ENCODE data around the gene HAPLN3. TPM values are rescaled to one million over a fixed set of nuclear protein-coding genes. Genes with fewer than 3 reads are reported as not detected.

HAPLN3 gene
- total RNA-seq, 1 donor from 2014 or later = 9.8 TPM

DNA sequence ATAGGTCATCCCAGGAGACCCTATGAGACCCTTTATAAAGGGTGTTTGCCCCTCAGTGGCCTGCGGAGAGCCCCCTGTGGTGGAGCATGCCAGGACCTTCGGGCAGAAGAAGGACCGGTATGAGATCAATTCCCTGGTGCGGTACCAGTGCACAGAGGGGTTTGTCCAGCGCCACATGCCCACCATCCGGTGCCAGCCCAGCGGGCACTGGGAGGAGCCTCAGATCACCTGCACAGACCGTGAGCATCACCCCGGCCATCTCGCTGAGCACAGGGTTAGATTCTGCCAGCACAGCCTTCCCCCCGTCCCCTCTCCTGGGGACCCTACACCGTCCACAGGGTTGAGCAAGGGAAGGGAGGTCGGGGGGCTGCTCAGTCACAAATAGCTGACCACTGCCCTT is 21.6 kb downstream of the HAPLN3 start:
- intact Hi-C loops (cut with DNase I) = no loop called here
- DNase-seq (ENCODE audit: low spot score) = no peak

DNA sequence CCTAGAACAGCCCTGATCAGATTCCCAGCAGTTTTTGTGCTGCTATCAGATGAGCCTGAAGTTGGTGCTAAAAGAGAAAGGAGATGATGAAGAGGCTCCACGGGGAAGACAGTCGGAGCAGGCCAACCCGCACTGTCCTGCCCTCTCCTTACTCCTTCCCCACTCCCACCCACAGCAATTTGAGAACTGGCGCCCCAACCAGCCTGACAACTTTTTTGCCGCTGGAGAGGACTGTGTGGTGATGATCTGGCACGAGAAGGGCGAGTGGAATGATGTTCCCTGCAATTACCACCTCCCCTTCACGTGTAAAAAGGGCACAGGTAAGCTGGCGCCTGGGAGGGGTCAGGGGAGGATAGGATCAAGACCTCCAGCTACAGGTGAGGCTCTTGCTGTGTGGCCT is 22.6 kb downstream of the HAPLN3 start:
- DNase-seq (ENCODE audit: low spot score) = no peak
- intact Hi-C loops (cut with DNase I) = no loop called here

DNA sequence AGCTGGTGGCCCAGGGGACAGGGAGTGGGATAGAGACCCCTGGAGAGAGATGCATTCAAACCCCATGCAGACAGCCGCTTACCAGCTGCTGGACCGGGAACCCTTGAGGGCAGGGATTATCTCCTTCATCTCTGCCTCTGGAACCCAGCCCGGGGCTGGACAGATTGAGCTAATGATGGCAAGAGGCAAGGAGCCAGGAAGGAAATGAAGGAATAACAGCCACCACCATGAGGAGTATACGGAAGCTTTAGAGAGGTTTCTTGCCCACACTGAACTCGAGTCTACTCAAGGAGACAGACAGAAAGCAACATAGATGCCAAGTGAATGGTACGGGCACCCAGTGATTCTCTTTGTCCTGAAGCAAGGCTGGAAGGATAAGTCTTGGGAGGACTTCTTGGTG is 23.2 kb downstream of the HAPLN3 start:
- DNase-seq (ENCODE audit: low spot score) = no peak
- intact Hi-C loops (cut with DNase I) = no loop called here

DNA sequence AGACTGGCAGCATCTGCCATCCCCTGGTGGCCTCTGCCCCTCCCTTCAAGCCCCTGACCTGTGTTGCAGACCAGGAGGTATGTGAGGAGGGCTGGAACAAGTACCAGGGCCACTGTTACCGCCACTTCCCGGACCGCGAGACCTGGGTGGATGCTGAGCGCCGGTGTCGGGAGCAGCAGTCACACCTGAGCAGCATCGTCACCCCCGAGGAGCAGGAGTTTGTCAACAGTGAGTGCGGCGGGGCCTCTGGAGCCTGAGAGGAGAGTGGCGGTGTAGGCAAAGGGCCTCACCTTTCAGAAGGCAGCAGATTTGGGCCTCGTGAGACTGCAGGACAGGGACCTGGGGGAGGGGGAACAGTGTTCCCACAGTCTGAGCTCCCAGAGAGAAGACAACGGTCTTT is 24.0 kb downstream of the HAPLN3 start:
- intact Hi-C loops (cut with DNase I) = no loop called here
- DNase-seq (ENCODE audit: low spot score) = no peak

DNA sequence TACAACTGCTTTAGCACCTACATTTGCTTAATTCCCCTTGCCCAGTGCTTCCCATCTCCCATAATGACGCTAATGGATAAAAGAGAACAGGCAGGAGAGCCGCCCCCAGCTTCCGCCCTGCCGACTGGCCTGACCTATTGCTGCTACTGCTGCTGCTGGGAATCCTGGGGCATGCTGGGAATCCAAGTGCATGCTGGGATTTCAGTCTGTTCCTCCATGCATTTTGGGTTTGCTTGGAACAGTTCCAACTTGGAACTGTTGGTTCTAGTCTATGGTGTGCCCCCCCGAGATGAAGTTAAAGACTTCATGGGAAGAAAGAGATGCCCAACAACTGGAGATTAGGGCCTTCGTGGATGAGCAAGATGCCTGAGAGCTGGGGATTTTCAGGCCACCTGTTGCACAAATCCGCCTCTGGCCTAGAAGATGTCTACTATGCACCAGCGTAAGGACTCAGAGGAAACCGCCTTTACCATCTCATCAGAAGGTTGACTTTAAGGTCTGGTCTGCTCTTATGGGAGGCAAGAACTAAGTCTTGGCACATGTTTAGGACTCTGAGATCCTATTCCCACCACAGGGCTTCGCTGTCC is 29.0 kb downstream of the HAPLN3 start:
- DNase-seq (ENCODE audit: low spot score) = no peak
- intact Hi-C loops (cut with DNase I) = no loop called here

DNA sequence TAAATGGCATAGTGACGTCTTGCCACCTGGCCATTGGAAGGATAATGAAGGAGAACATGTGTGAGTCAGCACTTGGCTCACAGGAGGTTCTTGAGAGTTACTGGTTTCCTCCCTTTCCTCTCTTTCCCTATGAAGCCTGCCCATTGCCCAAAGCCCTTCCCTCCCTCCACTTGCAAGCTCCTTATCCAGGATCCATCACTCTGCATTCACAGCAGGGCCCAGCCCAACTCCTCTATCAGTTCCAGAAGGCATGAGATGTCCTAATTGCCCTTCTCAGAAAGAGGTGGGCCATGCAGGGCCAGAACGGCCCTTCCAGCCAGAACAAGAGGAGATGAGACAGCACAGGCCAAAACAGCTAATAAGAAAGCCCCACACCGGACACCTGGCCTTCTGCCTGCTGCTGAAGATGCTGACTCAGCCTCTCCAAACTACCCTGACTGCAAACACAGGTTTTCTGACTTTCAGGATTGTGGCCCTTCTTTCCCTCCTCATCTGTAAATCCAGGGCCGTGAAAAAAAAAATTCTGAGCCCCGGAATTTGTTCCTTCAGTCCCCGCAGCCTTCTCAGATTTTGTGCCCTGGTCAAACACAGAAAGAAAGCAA is 29.7 kb downstream of the HAPLN3 start:
- intact Hi-C loops (cut with DNase I) = no loop called here
- DNase-seq (ENCODE audit: low spot score) = no peak

DNA sequence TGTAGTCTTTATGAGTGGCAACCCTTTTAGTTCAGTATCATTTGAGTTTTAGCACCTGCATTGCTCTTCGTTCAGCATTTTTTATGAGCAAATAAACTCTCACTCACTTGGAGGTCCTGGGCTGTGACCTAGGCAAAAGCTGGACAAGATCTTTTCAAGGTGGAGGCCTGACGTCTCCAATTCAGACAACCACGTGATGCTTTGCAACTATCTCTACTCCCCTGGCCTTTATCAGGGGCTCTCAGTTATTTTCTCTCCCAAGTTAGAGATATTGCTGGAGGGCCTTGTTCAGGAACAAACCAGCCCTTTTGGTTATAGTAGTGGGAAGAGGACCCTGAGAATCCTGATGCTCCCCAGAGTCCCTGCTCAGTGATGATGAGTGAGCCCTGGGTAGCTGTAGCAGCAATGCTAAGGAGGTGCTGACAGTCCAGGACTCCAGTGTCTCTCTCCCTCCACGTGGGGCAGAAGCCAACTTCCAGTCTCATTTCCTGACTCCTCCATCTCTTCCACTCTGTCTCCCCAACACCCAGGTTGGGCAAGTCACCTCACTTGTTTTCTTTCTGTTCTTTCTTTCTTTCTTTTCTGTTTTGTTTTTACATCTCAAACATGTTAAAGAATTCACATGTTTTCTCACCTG is 30.4 kb downstream of the HAPLN3 start:
- no peak for DNase-seq (ENCODE audit: low spot score)
- intact Hi-C loops (cut with DNase I) = no loop called here

DNA sequence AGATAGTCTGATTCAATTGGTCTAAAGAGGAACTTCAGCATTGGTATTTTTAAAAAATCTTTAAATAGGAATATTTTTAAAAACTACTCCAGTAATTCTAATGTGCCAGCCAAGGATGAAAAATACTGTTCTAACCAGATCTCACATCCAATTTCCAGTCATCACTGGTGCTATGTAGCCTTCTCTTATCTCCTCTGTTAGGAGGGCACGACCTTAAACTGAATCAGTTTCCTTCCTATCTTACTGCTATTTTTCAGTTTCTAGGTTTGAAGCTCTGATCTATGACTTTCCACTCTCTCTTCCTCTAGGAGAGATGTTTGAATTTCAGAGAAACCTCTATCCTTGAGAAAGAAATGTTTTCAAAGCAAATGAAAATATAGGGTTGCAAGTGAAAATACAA is 31.9 kb downstream of the HAPLN3 start:
- no peak for DNase-seq (ENCODE audit: low spot score)
- intact Hi-C loops (cut with DNase I) = no loop called here

DNA sequence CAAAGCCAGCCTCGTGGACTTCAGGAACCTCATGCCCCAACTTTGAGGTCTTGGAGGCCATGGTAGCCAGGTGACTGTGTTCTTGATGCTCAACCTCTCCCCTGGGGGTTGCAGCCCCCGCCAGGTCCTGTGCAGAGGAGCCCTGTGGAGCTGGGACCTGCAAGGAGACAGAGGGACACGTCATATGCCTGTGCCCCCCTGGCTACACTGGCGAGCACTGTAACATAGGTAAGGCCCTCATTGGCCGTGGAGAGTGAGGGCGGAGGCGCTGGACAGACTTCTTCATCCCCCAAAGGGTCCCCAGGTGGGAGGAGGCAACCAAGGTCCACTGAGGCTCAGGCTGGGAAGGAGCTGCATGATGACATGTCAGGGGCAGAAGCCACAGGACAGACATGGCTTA is 35.1 kb downstream of the HAPLN3 start:
- no peak for DNase-seq (ENCODE audit: low spot score)
- intact Hi-C loops (cut with DNase I) = no loop called here

DNA sequence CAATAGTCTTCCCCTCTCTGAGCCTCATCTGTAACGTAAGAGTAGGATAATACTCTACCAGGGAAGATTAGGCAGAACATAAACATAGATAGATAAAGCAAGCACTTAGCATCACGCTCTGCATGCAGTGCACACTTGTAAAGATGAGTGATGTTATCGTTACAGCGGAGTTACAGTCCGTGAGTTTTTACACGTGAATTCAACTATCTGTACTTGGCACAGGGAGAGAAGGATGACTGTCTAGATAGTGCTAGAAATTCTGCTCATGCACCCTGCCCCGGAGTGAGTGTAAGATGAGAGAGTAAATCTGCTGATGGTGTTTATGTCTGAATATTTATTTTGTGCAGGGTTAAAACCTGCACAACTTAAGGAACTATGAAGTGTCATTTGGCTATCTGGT is 35.8 kb downstream of the HAPLN3 start:
- DNase-seq (ENCODE audit: low spot score) = no peak
- intact Hi-C loops (cut with DNase I) = no loop called here

DNA sequence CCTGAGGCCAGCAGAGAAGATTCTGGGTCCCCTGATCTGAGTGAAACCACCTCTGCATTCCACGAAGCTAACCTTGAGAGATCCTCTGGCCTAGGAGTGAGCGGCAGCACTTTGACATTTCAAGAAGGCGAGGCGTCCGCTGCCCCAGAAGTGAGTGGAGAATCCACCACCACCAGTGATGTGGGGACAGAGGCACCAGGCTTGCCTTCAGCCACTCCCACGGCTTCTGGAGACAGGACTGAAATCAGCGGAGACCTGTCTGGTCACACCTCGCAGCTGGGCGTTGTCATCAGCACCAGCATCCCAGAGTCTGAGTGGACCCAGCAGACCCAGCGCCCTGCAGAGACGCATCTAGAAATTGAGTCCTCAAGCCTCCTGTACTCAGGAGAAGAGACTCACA is 36.4 kb downstream of the HAPLN3 start:
- no peak for DNase-seq (ENCODE audit: low spot score)
- intact Hi-C loops (cut with DNase I) = no loop called here

DNA sequence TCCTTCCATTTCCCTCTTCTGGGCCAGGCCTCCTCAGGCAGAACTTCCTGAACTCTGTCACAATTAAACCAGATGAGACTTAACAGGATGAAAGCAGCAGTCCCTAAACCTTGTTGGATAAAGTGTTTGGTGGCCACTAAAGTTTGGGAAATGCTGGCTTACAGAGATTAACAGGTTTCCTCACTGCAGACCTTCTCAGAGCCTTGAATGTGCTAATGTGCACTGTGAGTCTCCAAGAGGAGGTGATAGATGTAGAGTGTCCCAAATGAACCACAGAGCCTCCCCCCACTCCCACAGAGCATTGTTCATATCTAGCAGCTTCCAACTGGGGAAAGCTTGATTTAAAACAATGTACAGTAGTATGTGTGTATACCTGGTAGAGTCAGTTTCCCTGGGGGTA is 42.9 kb downstream of the HAPLN3 start:
- DNase-seq (ENCODE audit: low spot score) = no peak
- intact Hi-C loops (cut with DNase I) = no loop called here

DNA sequence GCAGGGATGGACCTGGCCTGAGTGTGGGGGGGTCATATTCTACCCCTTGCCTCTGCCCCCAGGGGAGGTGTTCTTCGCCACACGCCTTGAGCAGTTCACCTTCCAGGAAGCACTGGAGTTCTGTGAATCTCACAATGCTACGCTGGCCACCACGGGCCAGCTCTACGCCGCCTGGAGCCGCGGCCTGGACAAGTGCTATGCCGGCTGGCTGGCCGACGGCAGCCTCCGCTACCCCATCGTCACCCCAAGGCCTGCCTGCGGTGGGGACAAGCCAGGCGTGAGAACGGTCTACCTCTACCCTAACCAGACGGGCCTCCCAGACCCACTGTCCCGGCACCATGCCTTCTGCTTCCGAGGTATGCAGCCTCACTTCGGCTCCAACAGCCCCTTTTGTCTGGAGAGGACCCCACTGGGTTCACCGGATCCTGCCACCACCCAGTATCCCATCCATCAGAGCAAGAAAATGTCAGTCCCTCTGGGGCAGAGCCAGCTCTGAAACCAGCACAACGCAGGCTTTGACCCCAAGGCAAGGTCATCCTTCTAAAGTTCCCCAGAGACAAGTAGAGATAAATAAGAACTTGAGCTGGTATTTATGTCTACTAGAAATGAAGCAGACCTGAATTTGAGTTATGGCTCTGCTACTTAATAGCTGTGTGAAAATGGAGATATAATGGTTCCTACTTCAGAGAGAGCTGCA is 45.8 kb downstream of the HAPLN3 start:
- intact Hi-C loops (cut with DNase I) = no loop called here
- no peak for DNase-seq (ENCODE audit: low spot score)

DNA sequence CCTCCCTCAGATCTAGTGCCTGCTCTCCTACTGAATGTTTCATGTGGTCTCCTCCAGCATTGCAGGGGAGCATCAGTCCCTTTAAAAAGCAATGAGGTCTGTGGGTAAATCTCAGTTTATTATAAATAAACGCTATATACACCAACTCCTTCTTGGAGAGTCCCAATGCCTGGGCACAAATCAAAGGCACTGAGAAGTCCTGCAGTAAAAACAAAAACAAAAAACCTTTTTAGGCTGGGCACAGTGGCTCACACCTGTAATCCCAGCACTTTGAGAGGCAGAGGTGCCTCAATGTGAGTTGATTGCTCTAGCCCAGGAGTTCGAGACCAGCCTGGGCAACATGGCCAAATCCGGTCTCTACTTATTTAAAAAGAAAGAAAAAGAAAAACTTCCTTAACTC is 47.1 kb downstream of the HAPLN3 start:
- intact Hi-C loops (cut with DNase I) = no loop called here
- no peak for DNase-seq (ENCODE audit: low spot score)

DNA sequence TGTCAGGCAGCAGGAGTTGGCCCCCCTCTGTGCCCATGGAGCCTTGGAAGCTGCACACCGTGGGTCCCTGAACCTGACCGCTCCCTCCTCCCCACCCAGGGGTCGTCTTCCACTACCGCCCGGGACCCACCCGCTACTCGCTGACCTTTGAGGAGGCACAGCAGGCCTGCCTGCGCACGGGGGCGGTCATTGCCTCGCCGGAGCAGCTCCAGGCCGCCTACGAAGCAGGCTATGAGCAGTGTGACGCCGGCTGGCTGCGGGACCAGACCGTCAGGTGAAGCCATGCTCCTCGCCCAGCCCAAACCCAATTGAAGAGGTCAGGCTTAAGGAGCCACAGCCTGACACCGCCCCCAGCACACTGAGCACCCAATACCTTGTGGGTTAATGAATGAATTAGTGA is 48.2 kb downstream of the HAPLN3 start:
- DNase-seq (ENCODE audit: low spot score) = no peak

DNA sequence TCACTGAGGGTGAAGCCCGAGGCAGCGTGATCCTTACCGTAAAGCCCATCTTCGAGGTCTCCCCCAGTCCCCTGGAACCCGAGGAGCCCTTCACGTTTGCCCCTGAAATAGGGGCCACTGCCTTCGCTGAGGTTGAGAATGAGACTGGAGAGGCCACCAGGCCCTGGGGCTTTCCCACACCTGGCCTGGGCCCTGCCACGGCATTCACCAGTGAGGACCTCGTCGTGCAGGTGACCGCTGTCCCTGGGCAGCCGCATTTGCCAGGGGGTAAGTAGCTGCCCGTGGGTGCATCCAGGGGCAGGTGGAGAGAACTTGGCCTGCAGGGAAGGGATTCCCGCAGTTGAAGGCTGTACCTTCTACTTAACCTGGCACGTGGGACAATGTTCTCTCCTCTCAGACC is 49.7 kb downstream of the HAPLN3 start:
- intact Hi-C loops (cut with DNase I) = no loop called here

More for the DNA sequence above, 48.2 kb downstream of the HAPLN3 start:
- intact Hi-C loops (cut with DNase I) = no loop called here

DNA sequence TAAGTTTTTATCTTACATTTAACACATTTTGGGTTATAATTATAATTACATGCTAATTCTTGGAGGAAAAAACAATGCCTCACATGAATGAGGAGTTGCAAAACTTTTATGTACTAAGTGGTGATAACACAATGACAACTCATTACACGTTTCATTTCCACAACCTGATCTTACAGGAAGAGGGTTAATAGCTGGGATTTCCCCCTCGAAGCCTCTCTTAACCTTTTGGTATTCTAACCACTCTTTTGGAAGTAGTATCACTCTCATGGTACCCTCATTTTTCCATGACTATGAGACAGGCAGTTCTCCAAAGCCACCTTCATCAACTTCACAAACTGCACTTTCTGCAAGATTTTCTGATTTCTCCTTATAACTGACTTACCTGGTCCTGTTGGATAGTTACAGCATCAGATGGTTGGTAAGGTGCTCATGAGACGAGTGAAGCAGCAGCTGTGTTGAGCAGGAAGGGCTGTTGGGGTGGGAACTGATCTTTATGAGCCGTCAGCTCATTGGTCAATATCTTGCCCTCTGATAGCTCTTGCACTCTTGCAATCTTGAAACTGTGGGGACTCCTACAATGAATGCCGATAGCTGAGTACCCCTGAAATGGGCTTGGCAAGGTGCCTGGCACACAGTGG is 50.5 kb downstream of the HAPLN3 start:
- intact Hi-C loops (cut with DNase I) = no loop called here
- no peak for DNase-seq (ENCODE audit: low spot score)

More for the DNA sequence above, 49.7 kb downstream of the HAPLN3 start:
- no peak for DNase-seq (ENCODE audit: low spot score)

DNA sequence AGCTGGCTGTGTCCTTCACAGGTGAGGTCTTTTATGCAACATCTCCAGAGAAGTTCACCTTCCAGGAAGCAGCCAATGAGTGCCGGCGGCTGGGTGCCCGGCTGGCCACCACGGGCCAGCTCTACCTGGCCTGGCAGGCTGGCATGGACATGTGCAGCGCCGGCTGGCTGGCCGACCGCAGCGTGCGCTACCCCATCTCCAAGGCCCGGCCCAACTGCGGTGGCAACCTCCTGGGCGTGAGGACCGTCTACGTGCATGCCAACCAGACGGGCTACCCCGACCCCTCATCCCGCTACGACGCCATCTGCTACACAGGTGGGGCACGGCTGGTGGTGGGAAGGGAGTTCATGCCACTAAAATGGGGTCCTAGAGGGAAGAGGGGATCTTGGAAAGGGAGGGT is 52.0 kb downstream of the HAPLN3 start:
- no peak for DNase-seq (ENCODE audit: low spot score)
- intact Hi-C loops (cut with DNase I) = no loop called here

DNA sequence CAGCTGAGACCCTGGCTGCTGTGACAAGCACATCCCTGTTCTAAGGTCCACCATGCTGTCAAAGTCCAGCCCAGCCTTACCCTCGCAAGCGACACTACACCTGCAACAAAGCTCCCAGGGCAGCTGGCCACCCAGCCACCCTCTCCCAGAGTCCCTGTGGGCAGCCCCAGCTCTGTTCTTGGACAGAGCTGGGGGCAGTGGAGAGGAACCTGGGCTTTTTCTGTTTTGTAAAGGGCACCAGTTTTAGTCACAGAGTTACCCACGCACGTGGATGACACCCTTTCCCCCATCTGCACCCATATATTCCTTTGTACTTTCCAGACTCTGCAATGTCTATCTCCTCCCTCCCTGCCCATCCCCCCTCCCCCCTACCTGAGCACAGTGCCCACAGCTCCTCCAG is 53.2 kb downstream of the HAPLN3 start:
- intact Hi-C loops (cut with DNase I) = no loop called here
- no peak for DNase-seq (ENCODE audit: low spot score)

DNA sequence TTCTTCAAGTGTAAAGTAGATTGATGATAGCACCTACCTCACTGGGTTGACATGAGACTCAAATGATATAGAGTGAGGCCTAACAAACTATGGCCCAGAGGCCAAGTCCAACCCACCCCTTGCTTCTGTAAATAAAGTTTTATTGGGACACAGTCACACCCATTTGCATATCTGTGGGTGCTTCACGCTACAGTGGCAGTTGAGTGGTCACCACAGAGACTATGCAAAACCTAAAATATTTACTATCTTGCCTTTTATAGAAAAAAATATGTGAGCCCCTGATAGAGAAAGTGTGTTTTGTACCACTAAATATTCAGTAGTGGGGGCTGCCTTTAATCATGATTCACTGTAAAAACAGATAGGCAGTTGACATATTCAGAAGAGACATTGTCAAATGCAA is 54.1 kb downstream of the HAPLN3 start:
- DNase-seq (ENCODE audit: low spot score) = no peak
- intact Hi-C loops (cut with DNase I) = no loop called here
